ENCODE data around the gene NOD2.

The NOD2 gene

GRCh38 chr16:50781043-50781442 lies 87.6 kb downstream of the NOD2 start:
- DNase-seq (ENCODE audit: extremely low read depth, insufficient read length): no peak
- TF ChIP-seq CTCF (IDR thresholded peaks at IDR 0.05; ENCODE audit: insufficient read depth, low read length, poor library complexity, severe bottlenecking): no peak
- Histone ChIP-seq H3K27me3 (replicated peaks; ENCODE audit: control insufficient read depth, insufficient read depth, low read length) (no peaks in the 10 kb centered on the region), H3K4me3 (replicated peaks; ENCODE audit: low read depth, low read length) (no peak overlapping the region), H3K36me3 (ENCODE audit: control insufficient read depth, insufficient read depth, low read length) (peaks cover 10% of the 10 kb centered on the region)

DNA sequence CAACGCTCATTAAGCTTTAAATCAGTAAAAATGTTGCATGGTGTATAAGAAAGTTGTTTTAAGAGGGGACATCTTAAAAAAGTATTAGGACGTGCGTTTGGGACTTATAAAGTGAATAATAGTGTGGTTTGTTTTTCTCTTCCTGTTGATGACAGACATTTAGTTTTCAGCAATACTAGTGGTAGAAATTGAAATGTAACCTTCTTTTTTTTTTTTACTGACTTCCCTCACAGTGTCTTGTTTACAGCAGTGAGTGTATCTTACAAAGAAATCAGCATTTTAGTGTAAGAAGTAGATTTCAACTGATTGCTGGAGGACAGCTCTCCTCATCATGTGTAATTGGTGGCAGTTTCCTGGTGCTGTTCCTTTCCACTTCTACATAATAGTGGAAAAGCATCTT lies 88.1 kb downstream of the NOD2 start:
- no peak for TF ChIP-seq CTCF (IDR thresholded peaks at IDR 0.05; ENCODE audit: insufficient read depth, low read length, poor library complexity, severe bottlenecking)
- H3K36me3 ChIP-seq (ENCODE audit: control insufficient read depth, insufficient read depth, low read length): peaks cover 10% of the 10 kb centered on the region

More for the DNA sequence above, 88.1 kb downstream of the NOD2 start:
- Histone ChIP-seq H3K4me3 (replicated peaks; ENCODE audit: low read depth, low read length) (no peak overlapping the region), H3K27me3 (replicated peaks; ENCODE audit: control insufficient read depth, insufficient read depth, low read length) (no peaks in the 10 kb centered on the region)
- no peak for DNase-seq (ENCODE audit: extremely low read depth, insufficient read length)
